Progenitor cell of endocrine pancreas (in vitro differentiated cells): ENCODE data around the gene GMFB. TPM values are rescaled to one million over a fixed set of nuclear protein-coding genes. Genes with fewer than 3 reads are reported as not detected.

Source experiments
- DNase-seq: peaks from one replicate; pipeline ENCODE4 v3.0.0; 2021; ENCODE audit warnings: low spot score; ENCODE audit not compliant: unreplicated experiment
- H3K27ac Mint-ChIP-seq: 2 replicates; pipeline ENCODE4 v1.8.0; 2021; ENCODE audit warnings: mild to moderate bottlenecking, moderate library complexity, mixed read lengths
- H3K27me3 Mint-ChIP-seq: 2 replicates; pipeline ENCODE4 v1.8.0; 2021; ENCODE audit warnings: mixed read lengths
- H3K36me3 Mint-ChIP-seq: 2 replicates; pipeline ENCODE4 v1.8.0; 2022; ENCODE audit warnings: mixed read lengths; ENCODE audit not compliant: insufficient read depth
- H3K4me1 Mint-ChIP-seq: 2 replicates; pipeline ENCODE4 v1.8.0; 2021; ENCODE audit warnings: low read depth, mixed read lengths
- H3K4me3 Mint-ChIP-seq: 2 replicates; pipeline ENCODE4 v1.8.0; 2021; ENCODE audit warnings: low read depth, mild to moderate bottlenecking, moderate library complexity, mixed read lengths
- H3K9me3 Mint-ChIP-seq: 2 replicates; pipeline ENCODE4 v1.8.0; 2021; ENCODE audit warnings: low read depth, mixed read lengths
- CTCF ChIP-seq: fragments of 200-600 bp; sonication (generic); IDR thresholded peaks from one replicate; pipeline ENCODE4 v1.5.0; 2021; ENCODE audit warnings: antibody characterized with exemption, mild to moderate bottlenecking; ENCODE audit not compliant: unreplicated experiment
- long read RNA-seq: library from polyadenylated mRNA; unstranded; transcript quantifications from one replicate; pipeline ENCODE4 v2.0.0, GENCODE V29; 2020
- total RNA-seq: library from RNA; stranded (reverse); gene quantifications from 2 replicates; pipeline ENCODE4 v1.2.1, GENCODE V29; 2021

GMFB gene
- 47.6 and 57.5 TPM in 2 replicates for total RNA-seq
- long read RNA-seq, full-length matches to known transcripts, result 23 of 62 reads
- long read RNA-seq, partial matches to known transcripts, result 1 of 62 reads
- long read RNA-seq, other reads (novel, unspliced or antisense), result 38 of 62 reads

DNA sequence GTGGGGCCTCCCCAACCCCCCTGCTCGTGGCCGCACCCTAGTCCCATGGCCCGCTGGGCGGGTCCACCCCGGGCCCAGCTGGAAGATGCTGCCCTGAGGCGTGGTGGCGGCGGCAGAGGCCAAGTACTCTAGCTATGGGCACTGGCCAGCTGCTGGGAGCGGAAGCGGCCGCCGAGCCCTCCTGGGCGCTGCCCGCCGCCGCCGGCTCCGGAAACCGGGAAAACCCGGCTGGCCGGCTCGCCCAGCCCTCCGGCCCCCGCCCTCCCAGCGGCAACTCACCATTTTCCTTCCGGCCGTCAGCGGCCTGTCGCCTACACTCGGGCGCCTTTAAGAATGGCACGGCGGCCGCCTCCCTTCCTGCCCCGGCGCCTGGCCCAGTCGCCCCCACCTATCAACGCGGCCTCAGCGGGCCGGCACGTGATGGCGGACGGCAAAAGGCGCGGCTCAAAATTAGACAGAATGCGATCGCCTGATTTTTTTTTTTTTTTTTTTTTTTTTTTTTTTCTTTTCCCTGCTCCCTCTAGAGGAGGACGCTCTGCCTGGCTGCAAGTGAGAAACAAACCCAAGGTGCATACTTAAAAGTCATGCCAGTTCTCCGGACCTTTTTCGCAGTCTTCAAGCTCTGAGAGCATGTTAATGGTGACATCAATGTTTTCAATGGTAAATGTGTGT, at the start of gene GMFB:
Gene GMFB (minus strand): TSS at position 335 of the 672 bp plus-strand sequence. CDS start 53 bp downstream, at position 282.
- peak; percentile 50 for TF ChIP-seq CTCF
- Mint-ChIP-seq H3K27me3 (no peaks in the 10 kb centered on the region), H3K4me3 (peak within 1 kb of the TSS; percentile 86), H3K27ac (peak within 1 kb of the TSS; percentile 98), H3K36me3 (peaks cover 9% of the 10 kb centered on the region), H3K4me1 (peaks cover 22% of the 10 kb centered on the region), H3K9me3 (no peaks in the 10 kb centered on the region)
- DNase-seq, result peak; percentile 74

GRCh38 chr14:54538055-54538454, 49.3 kb upstream of the GMFB start:
- TF ChIP-seq CTCF, result no peak
- Mint-ChIP-seq H3K4me3 (no peak overlapping the region), H3K27me3 (no peaks in the 10 kb centered on the region), H3K4me1 (peaks cover 2% of the 10 kb centered on the region), H3K27ac (no peak overlapping the region), H3K9me3 (peaks cover 10% of the 10 kb centered on the region), H3K36me3 (peaks cover 24% of the 10 kb centered on the region)
- no peak for DNase-seq

GRCh38 chr14:54537651-54538050, 48.9 kb upstream of the GMFB start:
- no peak overlapping the region for H3K27ac Mint-ChIP-seq
- peaks cover 20% of the 10 kb centered on the region for H3K36me3 Mint-ChIP-seq
- no peak for TF ChIP-seq CTCF
- H3K4me1 Mint-ChIP-seq, result peaks cover 2% of the 10 kb centered on the region
- H3K27me3 Mint-ChIP-seq, result no peaks in the 10 kb centered on the region
- DNase-seq, result no peak
- peaks cover 6% of the 10 kb centered on the region for H3K9me3 Mint-ChIP-seq
- no peak overlapping the region for H3K4me3 Mint-ChIP-seq

DNA sequence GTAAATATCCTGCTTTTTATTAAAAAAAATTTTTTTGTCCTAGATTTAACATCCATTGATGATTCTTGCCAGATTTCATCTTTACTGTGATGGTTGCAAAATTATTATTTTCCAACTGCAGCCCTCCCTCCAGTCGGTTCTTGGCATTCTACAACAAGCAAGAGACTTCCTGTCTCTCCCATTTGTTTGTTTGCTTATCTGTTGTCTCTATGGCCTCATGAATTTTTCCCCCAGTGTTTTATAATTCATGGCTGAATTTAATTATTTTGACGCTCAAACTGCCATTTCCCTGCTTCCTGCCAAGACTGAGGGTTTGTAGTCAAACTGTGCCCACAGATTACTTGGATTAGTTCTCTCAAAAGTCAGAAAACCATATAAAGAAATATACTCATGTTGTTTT, 46.9 kb upstream of the GMFB start:
- peaks cover 15% of the 10 kb centered on the region for H3K36me3 Mint-ChIP-seq
- H3K4me1 Mint-ChIP-seq, result peaks cover 2% of the 10 kb centered on the region
- no peak for DNase-seq
- no peaks in the 10 kb centered on the region for H3K27me3 Mint-ChIP-seq
- H3K9me3 Mint-ChIP-seq, result peaks cover 6% of the 10 kb centered on the region
- no peak overlapping the region for H3K27ac Mint-ChIP-seq
- no peak for TF ChIP-seq CTCF
- no peak overlapping the region for H3K4me3 Mint-ChIP-seq

DNA sequence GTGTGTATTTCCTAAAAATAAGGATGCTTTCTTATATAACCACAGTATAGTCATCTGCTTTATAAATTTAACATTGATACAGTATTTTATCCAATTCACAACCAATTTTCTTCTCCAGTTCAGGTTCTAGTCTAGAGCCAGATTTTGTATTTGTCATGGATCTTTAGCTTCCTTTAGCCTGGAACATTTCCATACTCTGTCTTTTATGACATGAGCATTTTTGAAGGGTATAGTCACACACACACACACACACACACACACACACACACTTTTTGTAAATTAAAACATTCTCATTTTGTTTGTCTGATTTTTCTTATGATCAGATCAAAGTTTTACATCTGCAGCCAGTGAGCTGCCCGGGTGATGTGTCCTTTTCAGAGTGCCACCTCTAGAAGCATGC, 46.3 kb upstream of the GMFB start:
- no peak for TF ChIP-seq CTCF
- no peak for DNase-seq
- Mint-ChIP-seq H3K27ac (no peak overlapping the region), H3K36me3 (peaks cover 14% of the 10 kb centered on the region), H3K4me3 (no peak overlapping the region), H3K27me3 (no peaks in the 10 kb centered on the region), H3K9me3 (peaks cover 6% of the 10 kb centered on the region), H3K4me1 (peaks cover 2% of the 10 kb centered on the region)
